DND-41 (cell line): ENCODE data around the gene SAMD1.

Experiments
- ATAC-seq: fragments of 200-7000 bp; cut with Tn5 transposase; 3 replicates; pipeline ENCODE4 v1.9.1; 2021; ENCODE audit warnings: low read depth; ENCODE audit not compliant: insufficient read depth
- DNase-seq: peaks from one replicate; pipeline ENCODE4 v3.0.0-alpha.2; 2020
- H2AFZ ChIP-seq: 2 replicates; pipeline ENCODE4 v1.6.0; 2012; ENCODE audit warnings: low read depth, low read length
- H3K27ac ChIP-seq: 2 replicates; pipeline ENCODE4 v1.5.1; 2012; ENCODE audit warnings: low read length, inconsistent platforms
- H3K27me3 ChIP-seq: fragments of 200-600 bp; sonication (generic); 2 replicates; pipeline ENCODE4 v1.6.0; 2012; ENCODE audit warnings: low read length, mild to moderate bottlenecking, inconsistent platforms; ENCODE audit not compliant: insufficient read depth, poor library complexity
- H3K36me3 ChIP-seq: 2 replicates; pipeline ENCODE4 v1.5.1; 2012; ENCODE audit warnings: low read length, inconsistent platforms; ENCODE audit not compliant: insufficient read depth
- H3K4me1 ChIP-seq: 2 replicates; pipeline ENCODE4 v1.5.1; 2012; ENCODE audit warnings: mild to moderate bottlenecking, low read length; ENCODE audit not compliant: insufficient read depth
- H3K4me2 ChIP-seq: 2 replicates; pipeline ENCODE4 v1.6.0; 2012; ENCODE audit warnings: mild to moderate bottlenecking, moderate library complexity, low read length, inconsistent platforms; ENCODE audit not compliant: insufficient read depth
- H3K4me3 ChIP-seq, 2 experiments: fragments of 200-600 bp in 1 of 2; shearing (Covaris generic) in 1 of 2; 2 replicates each; pipeline ENCODE4 v1.5.1; 2012 to 2016; ENCODE audit warnings: inconsistent platforms in 2 of 2, low read length in 2 of 2, mild to moderate bottlenecking in 2 of 2, low read depth in 1 of 2, moderate library complexity in 1 of 2
- H3K79me2 ChIP-seq: 2 replicates; pipeline ENCODE4 v1.6.0; 2012; ENCODE audit warnings: low read length, inconsistent platforms; ENCODE audit not compliant: insufficient read depth
- H3K9ac ChIP-seq: 2 replicates; pipeline ENCODE4 v1.6.0; 2012; ENCODE audit warnings: low read depth, mild to moderate bottlenecking, inconsistent platforms, low read length, moderate library complexity
- H3K9me3 ChIP-seq: 2 replicates; pipeline ENCODE4 v1.5.1; 2012; ENCODE audit warnings: low read length, moderate library complexity, mild to moderate bottlenecking, inconsistent platforms; ENCODE audit not compliant: insufficient read depth, severe bottlenecking
- H4K20me1 ChIP-seq: 2 replicates; pipeline ENCODE4 v1.6.0; 2012; ENCODE audit warnings: low read length; ENCODE audit not compliant: insufficient read depth
- CTCF ChIP-seq: IDR thresholded peaks from 2 replicates; pipeline ENCODE4 v1.5.1; 2012; ENCODE audit warnings: borderline replicate concordance, low read length, moderate library complexity, mild to moderate bottlenecking; ENCODE audit not compliant: poor library complexity, severe bottlenecking; ENCODE audit errors: extremely low read depth
- EZH2 ChIP-seq: IDR thresholded peaks from 3 replicates; pipeline ENCODE4 v1.6.1; 2012; ENCODE audit warnings: borderline replicate concordance, low read depth, mild to moderate bottlenecking, moderate library complexity, low read length, inconsistent platforms; ENCODE audit not compliant: severe bottlenecking

The SAMD1 gene

GRCh38 chr19:14115756-14116155, 25.2 kb upstream of the SAMD1 start:
- peak overlapping the region; percentile 69 for H3K9ac ChIP-seq
- no peak overlapping the region for H3K27ac ChIP-seq
- H3K36me3 ChIP-seq: peaks cover 24% of the 10 kb centered on the region
- no peak for DNase-seq
- H3K27me3 ChIP-seq: no peaks in the 10 kb centered on the region
- no peaks in the 10 kb centered on the region for H3K9me3 ChIP-seq
- H2AFZ ChIP-seq: no peak overlapping the region
- peak overlapping the region; percentile 79 for H3K4me2 ChIP-seq
- H3K4me3 ChIP-seq: peak overlapping the region in 1 of 2 experiments; percentile 71; a peak in 1 of 4 replicates
- peaks cover 50% of the 10 kb centered on the region for H3K79me2 ChIP-seq
- TF ChIP-seq CTCF (no peak), EZH2 (no peak)
- peaks cover 31% of the 10 kb centered on the region for H4K20me1 ChIP-seq
- H3K4me1 ChIP-seq: peaks cover 42% of the 10 kb centered on the region
- no peak for ATAC-seq

DNA sequence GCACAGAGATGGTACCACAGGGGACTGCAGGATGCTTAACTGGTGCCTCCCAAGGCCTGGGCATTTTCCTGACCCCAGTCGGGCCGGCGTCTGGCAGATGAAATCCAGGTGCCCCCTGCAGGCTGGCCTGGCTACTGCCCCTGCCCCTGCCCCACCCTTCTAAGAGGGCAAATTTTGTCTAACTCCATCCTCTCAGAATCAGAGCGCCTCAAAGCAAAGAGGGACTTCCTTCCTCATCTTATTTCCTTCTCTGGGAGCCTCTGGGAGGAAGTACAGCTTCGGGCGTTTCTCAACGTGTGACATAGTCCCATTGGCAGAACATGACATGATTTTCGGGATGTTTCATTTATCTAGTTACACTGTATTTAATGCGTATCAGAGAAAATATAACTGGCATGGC, 24.3 kb upstream of the SAMD1 start:
- TF ChIP-seq CTCF (peak; percentile 45), EZH2 (no peak)
- Histone ChIP-seq H3K27ac (no peak overlapping the region), H2AFZ (no peak overlapping the region), H3K4me3 (no peak overlapping the region), H3K9me3 (no peaks in the 10 kb centered on the region), H3K9ac (no peak overlapping the region), H3K4me1 (peaks cover 35% of the 10 kb centered on the region), H3K36me3 (peaks cover 16% of the 10 kb centered on the region), H3K27me3 (no peaks in the 10 kb centered on the region), H3K79me2 (peaks cover 53% of the 10 kb centered on the region), H3K4me2 (no peak overlapping the region), H4K20me1 (peaks cover 32% of the 10 kb centered on the region)
- DNase-seq (peak; percentile 29), ATAC-seq (no peak)

- Histone ChIP-seq H3K27ac (no peak overlapping the region), H3K36me3 (peaks cover 12% of the 10 kb centered on the region), H4K20me1 (peaks cover 32% of the 10 kb centered on the region), H2AFZ (no peak overlapping the region), H3K27me3 (no peaks in the 10 kb centered on the region), H3K4me2 (no peak overlapping the region), H3K4me3 (no peak overlapping the region), H3K9me3 (no peaks in the 10 kb centered on the region), H3K79me2 (peaks cover 53% of the 10 kb centered on the region), H3K4me1 (peaks cover 31% of the 10 kb centered on the region), H3K9ac (no peak overlapping the region)
- TF ChIP-seq EZH2 (no peak), CTCF (no peak)
- no peak for DNase-seq
- no peak for ATAC-seq
These were observed 23.9 kb upstream of the SAMD1 start for GRCh38 chr19:14114439-14114838.

GRCh38 chr19:14113762-14114414, 23.3 kb upstream of the SAMD1 start:
- Histone ChIP-seq H3K9me3 (no peaks in the 10 kb centered on the region), H3K79me2 (peaks cover 53% of the 10 kb centered on the region), H3K27ac (no peak overlapping the region), H3K9ac (no peak overlapping the region), H3K4me1 (peaks cover 26% of the 10 kb centered on the region), H3K27me3 (no peaks in the 10 kb centered on the region), H4K20me1 (peaks cover 32% of the 10 kb centered on the region), H3K4me2 (no peak overlapping the region), H2AFZ (no peak overlapping the region), H3K4me3 (no peak overlapping the region), H3K36me3 (peaks cover 11% of the 10 kb centered on the region)
- ATAC-seq (no peak), DNase-seq (peak; percentile 60)
- no peak for TF ChIP-seq EZH2
- TF ChIP-seq CTCF: peak; percentile 62
